Activated CD8-positive, alpha-beta memory T cell treated with anti-CD3 and anti-CD28 coated beads, Interleukin-2, amount 10 ng/mL, durations not matched to agents 7 days and 5 days (primary cell): ENCODE results near the gene VAC14. TPM values are rescaled to one million over a fixed set of nuclear protein-coding genes. Genes with fewer than 3 reads are reported as not detected.

Experiments
- ATAC-seq: fragments of 150-1000 bp; cut with Tn5 transposase; one replicate; pipeline ENCODE4 v1.10.0; 2021; ENCODE audit warnings: moderate library complexity
- CTCF ChIA-PET: fragments of 350-600 bp; sonication (Branson Sonifier 250); formaldehyde crosslinking; loops from one replicate; lab custom pipeline; 2021; ENCODE audit warnings: antibody characterized with exemption; lab: Charles Lee
- DNase-seq: peaks from one replicate; pipeline ENCODE4 v3.0.0-alpha.2; 2020
- H3K27ac Mint-ChIP-seq: one replicate; pipeline ENCODE4 v1.8.0; 2021; ENCODE audit warnings: mild to moderate bottlenecking, mixed read lengths
- H3K27me3 Mint-ChIP-seq: one replicate; pipeline ENCODE4 v1.8.0; 2021; ENCODE audit warnings: mixed read lengths
- H3K36me3 Mint-ChIP-seq: one replicate; pipeline ENCODE4 v1.8.0; 2021; ENCODE audit warnings: mild to moderate bottlenecking, mixed read lengths
- H3K4me1 Mint-ChIP-seq: one replicate; pipeline ENCODE4 v1.8.0; 2021; ENCODE audit warnings: mixed read lengths
- H3K4me3 Mint-ChIP-seq: one replicate; pipeline ENCODE4 v1.8.0; 2021; ENCODE audit warnings: mild to moderate bottlenecking, moderate library complexity, mixed read lengths
- H3K9me3 Mint-ChIP-seq: one replicate; pipeline ENCODE4 v1.8.0; 2022; ENCODE audit warnings: low read depth, mixed read lengths
- total RNA-seq, 2 experiments: library from RNA; stranded (reverse); gene quantifications; one replicate each; pipeline ENCODE4 v1.2.3, GENCODE V29; 2021

Gene VAC14
- total RNA-seq, 2 experiments from 2014 or later = 36.2 to 38.6 TPM

GRCh38 chr16:70665806-70666735 is 134.9 kb downstream of the VAC14 start:
- Mint-ChIP-seq H3K9me3 (no peaks in the 10 kb centered on the region), H3K4me3 (no peak overlapping the region), H3K27ac (no peak overlapping the region), H3K27me3 (no peaks in the 10 kb centered on the region), H3K36me3 (no peaks in the 10 kb centered on the region), H3K4me1 (no peaks in the 10 kb centered on the region)
- DNase-seq (no peak), ATAC-seq (no peak)
- CTCF ChIA-PET = no interaction called here

DNA sequence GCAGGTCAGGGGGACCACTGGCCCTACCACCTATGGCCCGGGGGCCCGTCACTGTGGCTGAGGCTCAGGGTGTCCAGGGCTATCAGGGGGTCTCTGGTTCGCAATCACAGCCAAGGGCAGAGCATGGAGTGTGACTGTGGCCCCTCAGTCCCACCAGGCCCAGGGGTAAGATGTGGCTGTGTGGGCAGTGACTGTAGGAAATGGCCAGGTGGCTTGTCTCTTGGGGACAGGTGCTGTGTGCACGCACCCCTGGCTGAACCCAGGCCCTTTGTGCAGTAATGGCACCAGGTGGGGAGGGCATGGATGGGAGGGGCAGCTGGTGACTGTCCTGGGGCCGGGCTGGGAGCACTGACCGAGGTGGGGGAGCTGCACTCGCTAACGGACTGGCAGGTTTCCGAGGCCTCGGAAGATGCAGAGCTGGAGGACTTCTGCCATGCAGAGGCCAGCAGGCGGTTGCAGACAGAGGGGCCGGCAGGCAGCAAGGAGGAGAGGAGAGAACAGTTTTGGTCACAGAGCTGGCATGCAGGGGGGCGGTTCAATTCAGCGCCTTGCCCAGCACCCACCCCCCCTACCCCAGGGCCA is 135.8 kb downstream of the VAC14 start:
- peaks cover 4% of the 10 kb centered on the region for H3K4me1 Mint-ChIP-seq
- CTCF ChIA-PET = no interaction called here
- H3K27ac Mint-ChIP-seq = no peak overlapping the region

GRCh38 chr16:70664325-70665112 is 136.4 kb downstream of the VAC14 start:
- H3K9me3 Mint-ChIP-seq = no peaks in the 10 kb centered on the region
- H3K4me1 Mint-ChIP-seq = peaks cover 4% of the 10 kb centered on the region
- CTCF ChIA-PET = no interaction called here
- no peak for DNase-seq
- H3K36me3 Mint-ChIP-seq = no peaks in the 10 kb centered on the region
- no peaks in the 10 kb centered on the region for H3K27me3 Mint-ChIP-seq
- H3K4me3 Mint-ChIP-seq = no peak overlapping the region
- no peak for ATAC-seq
- no peak overlapping the region for H3K27ac Mint-ChIP-seq

More for the DNA sequence above, 135.8 kb downstream of the VAC14 start:
- Mint-ChIP-seq H3K4me3 (no peak overlapping the region), H3K36me3 (no peaks in the 10 kb centered on the region), H3K9me3 (no peaks in the 10 kb centered on the region), H3K27me3 (no peaks in the 10 kb centered on the region)
- DNase-seq (no peak), ATAC-seq (no peak)

- DNase-seq (no peak), ATAC-seq (no peak)
- Mint-ChIP-seq H3K36me3 (no peaks in the 10 kb centered on the region), H3K4me1 (peaks cover 4% of the 10 kb centered on the region), H3K27ac (no peak overlapping the region), H3K4me3 (no peak overlapping the region), H3K9me3 (no peaks in the 10 kb centered on the region), H3K27me3 (no peaks in the 10 kb centered on the region)
- CTCF ChIA-PET = no interaction called here
These were observed 137.2 kb downstream of the VAC14 start for GRCh38 chr16:70663524-70664324.

DNA sequence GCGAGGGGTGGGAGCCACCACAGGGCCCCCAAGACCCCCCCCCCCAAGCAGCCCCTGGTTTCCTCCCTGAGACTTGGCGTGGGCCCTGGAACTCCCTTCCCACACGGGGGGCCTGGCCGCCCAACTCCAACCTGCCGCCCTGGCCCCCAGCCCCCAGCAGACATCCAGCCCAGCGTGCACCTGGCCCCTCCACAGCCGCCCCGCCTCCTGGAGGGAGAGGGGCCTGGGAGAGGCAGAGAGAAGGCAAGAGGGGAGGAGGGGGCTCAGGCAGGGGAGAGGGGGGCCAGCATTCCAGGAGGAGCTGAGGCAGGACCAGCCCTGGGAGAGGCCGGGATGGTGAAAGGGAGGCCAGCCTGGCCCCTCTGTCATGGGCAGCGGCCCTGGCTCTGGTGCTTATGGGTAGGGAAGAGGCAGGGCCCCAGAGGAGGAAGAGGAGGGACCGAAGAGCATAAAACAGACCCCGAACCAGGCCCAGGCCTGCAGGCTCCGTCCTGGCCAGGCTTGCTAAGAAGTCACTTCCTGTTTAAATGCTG is 137.9 kb downstream of the VAC14 start:
- Mint-ChIP-seq H3K27me3 (no peaks in the 10 kb centered on the region), H3K9me3 (no peaks in the 10 kb centered on the region), H3K27ac (no peak overlapping the region), H3K4me3 (no peak overlapping the region), H3K4me1 (peaks cover 4% of the 10 kb centered on the region), H3K36me3 (no peaks in the 10 kb centered on the region)
- CTCF ChIA-PET = no interaction called here
- ATAC-seq (no peak), DNase-seq (no peak)

- DNase-seq (no peak), ATAC-seq (no peak)
- Mint-ChIP-seq H3K27ac (no peak overlapping the region), H3K4me3 (no peak overlapping the region), H3K4me1 (peaks cover 4% of the 10 kb centered on the region), H3K9me3 (no peaks in the 10 kb centered on the region), H3K27me3 (no peaks in the 10 kb centered on the region), H3K36me3 (no peaks in the 10 kb centered on the region)
- CTCF ChIA-PET = no interaction called here
These were observed 138.9 kb downstream of the VAC14 start for GRCh38 chr16:70661918-70662641.

DNA sequence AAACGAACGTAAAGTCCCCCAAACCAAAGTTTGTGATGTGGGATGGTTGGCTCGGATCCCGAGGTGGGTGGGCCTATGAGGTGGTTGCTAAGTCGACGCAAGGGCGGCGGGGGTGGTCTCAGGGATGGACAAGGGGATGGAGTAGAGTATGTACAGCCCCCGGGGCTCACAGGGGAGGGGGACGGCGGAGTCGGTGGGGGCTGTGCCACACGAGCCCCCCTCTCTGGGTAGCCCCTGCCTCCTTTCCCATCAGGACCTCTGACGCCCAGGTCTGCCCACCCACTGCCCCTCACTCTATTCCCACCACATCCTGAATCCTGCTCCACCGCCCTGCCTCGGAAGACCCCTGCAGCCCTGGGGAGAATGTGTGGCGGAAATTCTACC is 139.4 kb downstream of the VAC14 start:
- DNase-seq = no peak
- Mint-ChIP-seq H3K36me3 (no peaks in the 10 kb centered on the region), H3K4me3 (no peak overlapping the region), H3K4me1 (peaks cover 4% of the 10 kb centered on the region), H3K27ac (no peak overlapping the region), H3K9me3 (no peaks in the 10 kb centered on the region), H3K27me3 (no peaks in the 10 kb centered on the region)
- CTCF ChIA-PET = no interaction called here
- no peak for ATAC-seq

DNA sequence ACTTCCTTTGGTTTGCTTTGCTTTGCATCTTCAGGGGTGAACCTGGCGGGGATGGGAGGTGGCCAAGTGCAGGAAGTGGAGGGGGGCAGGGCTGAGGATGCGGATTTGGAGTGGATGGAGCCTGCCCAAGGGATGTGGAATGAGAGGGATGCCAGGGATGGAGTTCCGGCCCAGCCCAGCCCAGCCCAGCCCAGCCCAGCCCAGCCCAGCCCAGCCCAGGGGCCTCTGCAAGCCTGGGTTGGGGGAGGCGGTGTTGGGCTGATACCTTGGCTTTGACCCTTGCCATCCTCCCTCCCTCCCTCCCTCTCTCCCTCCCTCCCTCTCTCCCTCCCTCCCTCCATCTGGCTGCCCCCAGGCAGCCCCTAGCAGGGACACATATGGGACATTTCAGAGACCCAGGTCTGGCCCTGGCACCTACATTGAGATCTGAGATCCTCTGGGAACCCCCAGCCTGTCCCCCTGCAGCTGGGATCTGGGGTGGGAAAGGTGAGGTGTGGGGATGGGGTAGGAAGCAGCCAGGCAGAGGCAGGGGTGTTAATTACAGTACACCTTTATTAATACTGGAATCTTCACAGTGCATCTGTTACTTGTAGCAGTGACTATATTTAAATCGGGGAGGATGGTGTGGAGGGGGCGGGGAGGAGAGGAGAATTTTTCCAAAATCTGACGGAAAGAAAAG is 140.1 kb downstream of the VAC14 start:
- no peaks in the 10 kb centered on the region for H3K9me3 Mint-ChIP-seq
- ATAC-seq (peak; percentile 40), DNase-seq (no peak)
- peaks cover 4% of the 10 kb centered on the region for H3K4me1 Mint-ChIP-seq
- H3K36me3 Mint-ChIP-seq = no peaks in the 10 kb centered on the region
- CTCF ChIA-PET = interaction anchor here (2.0 kb wide), 1 partner anchor 110 kb away, joined by 13 read pairs; no protein-coding TSS in a partner anchor
- no peak overlapping the region for H3K4me3 Mint-ChIP-seq
- H3K27ac Mint-ChIP-seq = no peak overlapping the region
- H3K27me3 Mint-ChIP-seq = no peaks in the 10 kb centered on the region

- Mint-ChIP-seq H3K4me3 (no peak overlapping the region), H3K27me3 (no peaks in the 10 kb centered on the region), H3K9me3 (no peaks in the 10 kb centered on the region), H3K27ac (no peak overlapping the region), H3K4me1 (peaks cover 4% of the 10 kb centered on the region), H3K36me3 (no peaks in the 10 kb centered on the region)
- CTCF ChIA-PET = interaction anchor here (2.0 kb wide), 1 partner anchor 111 kb away, joined by 13 read pairs; no protein-coding TSS in a partner anchor
- ATAC-seq = no peak
- DNase-seq = no peak
These were observed 140.8 kb downstream of the VAC14 start for GRCh38 chr16:70659953-70660671.

- H3K27ac Mint-ChIP-seq = no peak overlapping the region
- CTCF ChIA-PET = interaction anchor here (2.0 kb wide), 1 partner anchor 111 kb away, joined by 13 read pairs; no protein-coding TSS in a partner anchor
- H3K4me3 Mint-ChIP-seq = no peak overlapping the region
- no peaks in the 10 kb centered on the region for H3K9me3 Mint-ChIP-seq
- no peaks in the 10 kb centered on the region for H3K27me3 Mint-ChIP-seq
- ATAC-seq (no peak), DNase-seq (no peak)
- no peaks in the 10 kb centered on the region for H3K36me3 Mint-ChIP-seq
- H3K4me1 Mint-ChIP-seq = peaks cover 4% of the 10 kb centered on the region
These were observed 141.4 kb downstream of the VAC14 start for GRCh38 chr16:70659546-70659945.

GRCh38 chr16:70658921-70659320 is 142.0 kb downstream of the VAC14 start:
- Mint-ChIP-seq H3K4me3 (no peak overlapping the region), H3K36me3 (no peaks in the 10 kb centered on the region), H3K4me1 (peaks cover 8% of the 10 kb centered on the region), H3K9me3 (no peaks in the 10 kb centered on the region), H3K27ac (no peak overlapping the region), H3K27me3 (no peaks in the 10 kb centered on the region)
- CTCF ChIA-PET = interaction anchor here (1.0 to 2.0 kb wide), 2 partner anchors 79 to 112 kb away, joined by 3 to 13 read pairs; no protein-coding TSS in a partner anchor
- DNase-seq = no peak
- no peak for ATAC-seq
